ENCODE results near the gene FGF9.

The FGF9 gene

DNA sequence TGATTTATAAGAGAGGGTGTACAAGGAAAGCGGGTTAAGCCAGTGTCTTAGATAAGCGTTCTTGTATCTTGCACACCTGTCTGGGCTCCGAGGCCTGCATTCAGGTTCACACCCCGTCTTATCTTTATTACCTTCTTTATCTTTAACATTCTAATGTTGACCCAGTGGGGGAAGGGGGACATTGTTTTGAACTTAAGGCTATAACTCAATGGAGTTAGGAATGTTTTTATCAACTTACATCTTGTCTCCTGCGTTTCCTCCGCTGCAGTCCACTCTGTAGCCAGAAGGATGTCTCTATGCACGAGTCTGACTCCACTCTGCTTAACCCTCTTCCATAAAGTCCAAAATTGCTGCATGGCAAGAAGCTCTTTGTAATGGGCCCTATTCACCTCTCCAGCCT lies 71.2 kb downstream of the FGF9 start:
- ATAC-seq = no peak
- TF ChIP-seq, protein P1, sequence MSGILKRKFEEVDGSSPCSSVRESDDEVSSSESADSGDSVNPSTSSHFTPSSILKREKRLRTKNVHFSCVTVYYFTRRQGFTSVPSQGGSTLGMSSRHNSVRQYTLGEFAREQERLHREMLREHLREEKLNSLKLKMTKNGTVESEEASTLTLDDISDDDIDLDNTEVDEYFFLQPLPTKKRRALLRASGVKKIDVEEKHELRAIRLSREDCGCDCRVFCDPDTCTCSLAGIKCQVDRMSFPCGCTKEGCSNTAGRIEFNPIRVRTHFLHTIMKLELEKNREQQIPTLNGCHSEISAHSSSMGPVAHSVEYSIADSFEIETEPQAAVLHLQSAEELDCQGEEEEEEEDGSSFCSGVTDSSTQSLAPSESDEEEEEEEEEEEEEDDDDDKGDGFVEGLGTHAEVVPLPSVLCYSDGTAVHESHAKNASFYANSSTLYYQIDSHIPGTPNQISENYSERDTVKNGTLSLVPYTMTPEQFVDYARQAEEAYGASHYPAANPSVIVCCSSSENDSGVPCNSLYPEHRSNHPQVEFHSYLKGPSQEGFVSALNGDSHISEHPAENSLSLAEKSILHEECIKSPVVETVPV (CRISPR knock-in tag; IDR thresholded peaks at IDR 0.05) = no peak
- no peak for TF ChIP-seq ZNF565 (CRISPR knock-in tag; conservative IDR thresholded peaks at IDR 0.05; ENCODE audit: low read depth)
- TF ChIP-seq GLIS3 (CRISPR knock-in tag; IDR thresholded peaks at IDR 0.05) = no peak
- no peak for TF ChIP-seq PPARA (CRISPR knock-in tag; IDR thresholded peaks at IDR 0.05; ENCODE audit: borderline replicate concordance)
- no peak for TF ChIP-seq BACH2 (CRISPR knock-in tag; IDR thresholded peaks at IDR 0.05; ENCODE audit: borderline replicate concordance)
- TF ChIP-seq ARNTL (CRISPR knock-in tag; IDR thresholded peaks at IDR 0.05; ENCODE audit: borderline replicate concordance, low read depth) = no peak
- TF ChIP-seq ESRRG (CRISPR knock-in tag; IDR thresholded peaks at IDR 0.05) = no peak
- no peak for TF ChIP-seq ZC3H10 (CRISPR knock-in tag; IDR thresholded peaks at IDR 0.05)
- TF ChIP-seq ZNF70 (CRISPR knock-in tag; IDR thresholded peaks at IDR 0.05) = no peak
- TF ChIP-seq, protein P2, sequence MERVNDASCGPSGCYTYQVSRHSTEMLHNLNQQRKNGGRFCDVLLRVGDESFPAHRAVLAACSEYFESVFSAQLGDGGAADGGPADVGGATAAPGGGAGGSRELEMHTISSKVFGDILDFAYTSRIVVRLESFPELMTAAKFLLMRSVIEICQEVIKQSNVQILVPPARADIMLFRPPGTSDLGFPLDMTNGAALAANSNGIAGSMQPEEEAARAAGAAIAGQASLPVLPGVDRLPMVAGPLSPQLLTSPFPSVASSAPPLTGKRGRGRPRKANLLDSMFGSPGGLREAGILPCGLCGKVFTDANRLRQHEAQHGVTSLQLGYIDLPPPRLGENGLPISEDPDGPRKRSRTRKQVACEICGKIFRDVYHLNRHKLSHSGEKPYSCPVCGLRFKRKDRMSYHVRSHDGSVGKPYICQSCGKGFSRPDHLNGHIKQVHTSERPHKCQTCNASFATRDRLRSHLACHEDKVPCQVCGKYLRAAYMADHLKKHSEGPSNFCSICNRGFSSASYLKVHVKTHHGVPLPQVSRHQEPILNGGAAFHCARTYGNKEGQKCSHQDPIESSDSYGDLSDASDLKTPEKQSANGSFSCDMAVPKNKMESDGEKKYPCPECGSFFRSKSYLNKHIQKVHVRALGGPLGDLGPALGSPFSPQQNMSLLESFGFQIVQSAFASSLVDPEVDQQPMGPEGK (CRISPR knock-in tag; IDR thresholded peaks at IDR 0.05; ENCODE audit: borderline replicate concordance) = no peak
- TF ChIP-seq RARB (CRISPR knock-in tag; IDR thresholded peaks at IDR 0.05) = no peak
- TF ChIP-seq, protein P3, sequence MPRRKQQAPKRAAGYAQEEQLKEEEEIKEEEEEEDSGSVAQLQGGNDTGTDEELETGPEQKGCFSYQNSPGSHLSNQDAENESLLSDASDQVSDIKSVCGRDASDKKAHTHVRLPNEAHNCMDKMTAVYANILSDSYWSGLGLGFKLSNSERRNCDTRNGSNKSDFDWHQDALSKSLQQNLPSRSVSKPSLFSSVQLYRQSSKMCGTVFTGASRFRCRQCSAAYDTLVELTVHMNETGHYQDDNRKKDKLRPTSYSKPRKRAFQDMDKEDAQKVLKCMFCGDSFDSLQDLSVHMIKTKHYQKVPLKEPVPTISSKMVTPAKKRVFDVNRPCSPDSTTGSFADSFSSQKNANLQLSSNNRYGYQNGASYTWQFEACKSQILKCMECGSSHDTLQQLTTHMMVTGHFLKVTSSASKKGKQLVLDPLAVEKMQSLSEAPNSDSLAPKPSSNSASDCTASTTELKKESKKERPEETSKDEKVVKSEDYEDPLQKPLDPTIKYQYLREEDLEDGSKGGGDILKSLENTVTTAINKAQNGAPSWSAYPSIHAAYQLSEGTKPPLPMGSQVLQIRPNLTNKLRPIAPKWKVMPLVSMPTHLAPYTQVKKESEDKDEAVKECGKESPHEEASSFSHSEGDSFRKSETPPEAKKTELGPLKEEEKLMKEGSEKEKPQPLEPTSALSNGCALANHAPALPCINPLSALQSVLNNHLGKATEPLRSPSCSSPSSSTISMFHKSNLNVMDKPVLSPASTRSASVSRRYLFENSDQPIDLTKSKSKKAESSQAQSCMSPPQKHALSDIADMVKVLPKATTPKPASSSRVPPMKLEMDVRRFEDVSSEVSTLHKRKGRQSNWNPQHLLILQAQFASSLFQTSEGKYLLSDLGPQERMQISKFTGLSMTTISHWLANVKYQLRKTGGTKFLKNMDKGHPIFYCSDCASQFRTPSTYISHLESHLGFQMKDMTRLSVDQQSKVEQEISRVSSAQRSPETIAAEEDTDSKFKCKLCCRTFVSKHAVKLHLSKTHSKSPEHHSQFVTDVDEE (CRISPR knock-in tag; IDR thresholded peaks at IDR 0.05) = no peak
- TF ChIP-seq OSR1 (CRISPR knock-in tag; IDR thresholded peaks at IDR 0.05) = no peak
- TF ChIP-seq ISL1 (CRISPR knock-in tag; IDR thresholded peaks at IDR 0.05) = no peak
- TF ChIP-seq, protein P4, sequence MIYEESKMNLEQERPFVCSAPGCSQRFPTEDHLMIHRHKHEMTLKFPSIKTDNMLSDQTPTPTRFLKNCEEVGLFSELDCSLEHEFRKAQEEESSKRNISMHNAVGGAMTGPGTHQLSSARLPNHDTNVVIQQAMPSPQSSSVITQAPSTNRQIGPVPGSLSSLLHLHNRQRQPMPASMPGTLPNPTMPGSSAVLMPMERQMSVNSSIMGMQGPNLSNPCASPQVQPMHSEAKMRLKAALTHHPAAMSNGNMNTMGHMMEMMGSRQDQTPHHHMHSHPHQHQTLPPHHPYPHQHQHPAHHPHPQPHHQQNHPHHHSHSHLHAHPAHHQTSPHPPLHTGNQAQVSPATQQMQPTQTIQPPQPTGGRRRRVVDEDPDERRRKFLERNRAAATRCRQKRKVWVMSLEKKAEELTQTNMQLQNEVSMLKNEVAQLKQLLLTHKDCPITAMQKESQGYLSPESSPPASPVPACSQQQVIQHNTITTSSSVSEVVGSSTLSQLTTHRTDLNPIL (CRISPR knock-in tag; IDR thresholded peaks at IDR 0.05; ENCODE audit: low read depth) = no peak
- no peak for TF ChIP-seq ZNF8 (CRISPR knock-in tag; IDR thresholded peaks at IDR 0.05)
- no peak for TF ChIP-seq TOX (CRISPR knock-in tag; IDR thresholded peaks at IDR 0.05; ENCODE audit: borderline replicate concordance)
- TF ChIP-seq CSDC2 (CRISPR knock-in tag; IDR thresholded peaks at IDR 0.05) = no peak
- no peak for TF ChIP-seq ZFP30 (CRISPR knock-in tag; IDR thresholded peaks at IDR 0.05)
- TF ChIP-seq ZFP3 (CRISPR knock-in tag; IDR thresholded peaks at IDR 0.05) = no peak

DNA sequence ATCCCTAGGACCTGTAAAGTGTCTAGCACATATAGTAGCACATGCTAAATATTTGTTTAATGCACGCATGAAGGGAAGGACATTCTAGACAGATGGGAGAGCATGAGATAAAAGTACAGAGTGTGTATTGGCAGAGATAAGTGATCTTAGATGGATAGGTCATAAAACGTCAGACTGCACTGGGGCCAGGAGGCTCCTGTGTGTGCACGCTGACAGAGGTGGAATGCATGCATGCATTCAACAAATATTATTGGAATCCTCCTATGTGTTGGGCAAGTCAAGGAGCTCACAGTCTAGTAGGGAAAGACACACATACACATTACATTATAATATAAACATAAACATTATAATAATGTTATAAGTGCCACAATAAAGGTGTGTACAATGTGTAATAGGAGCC lies 73.3 kb downstream of the FGF9 start:
- no peak for ATAC-seq
- TF ChIP-seq ZNF70 (CRISPR knock-in tag; IDR thresholded peaks at IDR 0.05) = no peak
- TF ChIP-seq RARB (CRISPR knock-in tag; IDR thresholded peaks at IDR 0.05) = no peak
- TF ChIP-seq ZNF565 (CRISPR knock-in tag; conservative IDR thresholded peaks at IDR 0.05; ENCODE audit: low read depth) = no peak
- no peak for TF ChIP-seq ZC3H10 (CRISPR knock-in tag; IDR thresholded peaks at IDR 0.05)
- TF ChIP-seq, protein P1 (CRISPR knock-in tag; IDR thresholded peaks at IDR 0.05) = no peak
- TF ChIP-seq ESRRG (CRISPR knock-in tag; IDR thresholded peaks at IDR 0.05) = no peak
- TF ChIP-seq, protein P4 (CRISPR knock-in tag; IDR thresholded peaks at IDR 0.05; ENCODE audit: low read depth) = no peak
- no peak for TF ChIP-seq SNAI2 (CRISPR knock-in tag; IDR thresholded peaks at IDR 0.05)
- no peak for TF ChIP-seq ISL1 (CRISPR knock-in tag; IDR thresholded peaks at IDR 0.05)
- TF ChIP-seq ZFP30 (CRISPR knock-in tag; IDR thresholded peaks at IDR 0.05) = no peak
- TF ChIP-seq TCF4 (CRISPR knock-in tag; IDR thresholded peaks at IDR 0.05; ENCODE audit: borderline replicate concordance) = no peak
- no peak for TF ChIP-seq PPARA (CRISPR knock-in tag; IDR thresholded peaks at IDR 0.05; ENCODE audit: borderline replicate concordance)
- no peak for TF ChIP-seq BACH2 (CRISPR knock-in tag; IDR thresholded peaks at IDR 0.05; ENCODE audit: borderline replicate concordance)
- TF ChIP-seq, protein P5, sequence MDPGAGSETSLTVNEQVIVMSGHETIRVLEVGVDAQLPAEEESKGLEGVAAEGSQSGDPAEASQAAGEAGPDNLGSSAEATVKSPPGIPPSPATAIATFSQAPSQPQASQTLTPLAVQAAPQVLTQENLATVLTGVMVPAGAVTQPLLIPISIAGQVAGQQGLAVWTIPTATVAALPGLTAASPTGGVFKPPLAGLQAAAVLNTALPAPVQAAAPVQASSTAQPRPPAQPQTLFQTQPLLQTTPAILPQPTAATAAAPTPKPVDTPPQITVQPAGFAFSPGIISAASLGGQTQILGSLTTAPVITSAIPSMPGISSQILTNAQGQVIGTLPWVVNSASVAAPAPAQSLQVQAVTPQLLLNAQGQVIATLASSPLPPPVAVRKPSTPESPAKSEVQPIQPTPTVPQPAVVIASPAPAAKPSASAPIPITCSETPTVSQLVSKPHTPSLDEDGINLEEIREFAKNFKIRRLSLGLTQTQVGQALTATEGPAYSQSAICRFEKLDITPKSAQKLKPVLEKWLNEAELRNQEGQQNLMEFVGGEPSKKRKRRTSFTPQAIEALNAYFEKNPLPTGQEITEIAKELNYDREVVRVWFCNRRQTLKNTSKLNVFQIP (CRISPR knock-in tag; IDR thresholded peaks at IDR 0.05; ENCODE audit: borderline replicate concordance, low read depth) = no peak
